BJ (cell line): ENCODE data around the gene DFFA. TPM values are rescaled to one million over a fixed set of nuclear protein-coding genes. Genes with fewer than 3 reads are reported as not detected.

Experiments
- CTCF ChIA-PET: fragments of 350-600 bp; formaldehyde crosslinking; extraction: SDS; loops from one replicate; lab custom pipeline; 2021; ENCODE audit warnings: antibody characterized with exemption, inconsistent platforms; lab: Yijun Ruan, JAX
- POLR2A ChIA-PET: fragments of 300-600 bp; sonication (Branson Sonifier 250); formaldehyde crosslinking; extraction: SDS; loops from one replicate; lab custom pipeline; 2021; ENCODE audit warnings: antibody characterized with exemption; lab: Charles Lee
- DNase-seq: peaks from one replicate; pipeline ENCODE4 v3.0.0-alpha.2; 2011; ENCODE audit warnings: low read depth
- H3K27me3 ChIP-seq: 2 replicates; pipeline ENCODE4 v1.6.0; 2011; ENCODE audit warnings: low read length; ENCODE audit not compliant: control insufficient read depth, insufficient read depth
- H3K36me3 ChIP-seq: 2 replicates; pipeline ENCODE4 v1.5.1; 2011; ENCODE audit warnings: low read length; ENCODE audit not compliant: control insufficient read depth, insufficient read depth
- H3K4me3 ChIP-seq: 2 replicates; pipeline ENCODE4 v1.5.1; 2011; ENCODE audit warnings: low read depth, mild to moderate bottlenecking, control low read depth, low read length
- polyA plus RNA-seq: library from polyadenylated mRNA; depleted of rRNA; stranded (reverse); fragments of >200 nt; gene quantifications from 2 replicates; pipeline ENCODE4 v1.2.3, GENCODE V29; 2011
- TF ChIP-seq, protein P1 (sequence below): IDR thresholded peaks from 2 replicates; pipeline ENCODE4 v1.5.1; 2011; ENCODE audit warnings: low read depth, mild to moderate bottlenecking, control low read depth, inconsistent platforms, low read length, moderate library complexity; ENCODE audit not compliant: insufficient read depth

The DFFA gene
- polyA plus RNA-seq, 1 experiment = 33.8 TPM

DNA sequence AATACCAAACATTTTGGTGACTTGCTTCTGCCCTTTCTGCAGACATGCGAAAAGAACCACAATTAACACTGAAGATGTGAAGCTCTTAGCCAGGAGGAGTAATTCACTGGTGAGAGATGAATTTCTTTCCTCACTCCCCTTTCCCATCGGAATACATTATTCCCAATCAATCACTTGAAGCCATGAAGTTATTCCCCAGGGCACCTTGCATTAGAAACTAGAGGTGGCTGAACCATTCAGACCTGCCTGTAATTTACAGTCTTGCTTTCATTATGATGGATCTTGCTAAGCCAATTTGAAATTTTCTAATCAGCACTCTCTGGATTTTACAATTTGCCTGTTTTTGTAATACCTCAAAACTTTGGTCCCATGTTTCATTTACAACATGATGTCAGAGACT, 32.0 kb downstream of the DFFA start:
- CTCF ChIA-PET = no interaction called here

DNA sequence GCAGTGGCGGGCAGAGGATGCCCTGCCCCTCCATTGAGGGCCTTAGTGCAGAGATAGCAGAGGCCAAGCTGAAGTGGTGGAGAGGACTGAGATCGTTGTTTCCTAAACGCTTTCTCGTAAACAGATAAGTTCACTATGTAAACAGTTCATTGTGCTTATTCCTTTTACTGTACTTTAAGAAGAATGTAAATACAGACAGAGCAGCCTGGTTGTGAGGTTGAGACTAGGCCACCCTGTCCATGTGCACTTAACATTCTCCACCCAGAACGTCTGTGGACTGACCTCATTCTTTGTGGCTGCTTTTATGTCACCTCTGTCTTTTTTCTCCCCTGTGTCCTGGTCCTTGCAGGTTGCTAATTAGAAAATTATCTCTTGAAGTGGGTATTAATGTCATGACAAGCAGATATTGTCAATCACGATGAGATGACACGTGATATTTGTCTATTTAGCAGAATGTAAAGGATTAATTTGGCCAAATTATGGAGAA, 33.6 kb downstream of the DFFA start:
- Histone ChIP-seq H3K36me3 (no peaks in the 10 kb centered on the region), H3K4me3 (no peak overlapping the region), H3K27me3 (no peaks in the 10 kb centered on the region)
- TF ChIP-seq, protein P1, sequence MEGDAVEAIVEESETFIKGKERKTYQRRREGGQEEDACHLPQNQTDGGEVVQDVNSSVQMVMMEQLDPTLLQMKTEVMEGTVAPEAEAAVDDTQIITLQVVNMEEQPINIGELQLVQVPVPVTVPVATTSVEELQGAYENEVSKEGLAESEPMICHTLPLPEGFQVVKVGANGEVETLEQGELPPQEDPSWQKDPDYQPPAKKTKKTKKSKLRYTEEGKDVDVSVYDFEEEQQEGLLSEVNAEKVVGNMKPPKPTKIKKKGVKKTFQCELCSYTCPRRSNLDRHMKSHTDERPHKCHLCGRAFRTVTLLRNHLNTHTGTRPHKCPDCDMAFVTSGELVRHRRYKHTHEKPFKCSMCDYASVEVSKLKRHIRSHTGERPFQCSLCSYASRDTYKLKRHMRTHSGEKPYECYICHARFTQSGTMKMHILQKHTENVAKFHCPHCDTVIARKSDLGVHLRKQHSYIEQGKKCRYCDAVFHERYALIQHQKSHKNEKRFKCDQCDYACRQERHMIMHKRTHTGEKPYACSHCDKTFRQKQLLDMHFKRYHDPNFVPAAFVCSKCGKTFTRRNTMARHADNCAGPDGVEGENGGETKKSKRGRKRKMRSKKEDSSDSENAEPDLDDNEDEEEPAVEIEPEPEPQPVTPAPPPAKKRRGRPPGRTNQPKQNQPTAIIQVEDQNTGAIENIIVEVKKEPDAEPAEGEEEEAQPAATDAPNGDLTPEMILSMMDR = no peak
- ChIA-PET CTCF (interaction anchor here (0.5 kb wide), 1 partner anchor 16 kb away, joined by 3 read pairs; no protein-coding TSS in a partner anchor), POLR2A (no interaction called here)
- no peak for DNase-seq

More for the DNA sequence above, 32.0 kb downstream of the DFFA start:
- no peaks in the 10 kb centered on the region for H3K27me3 ChIP-seq
- DNase-seq = no peak
- TF ChIP-seq, protein P1 = no peak
- POLR2A ChIA-PET = no interaction called here
- H3K4me3 ChIP-seq = no peak overlapping the region
- no peaks in the 10 kb centered on the region for H3K36me3 ChIP-seq

DNA sequence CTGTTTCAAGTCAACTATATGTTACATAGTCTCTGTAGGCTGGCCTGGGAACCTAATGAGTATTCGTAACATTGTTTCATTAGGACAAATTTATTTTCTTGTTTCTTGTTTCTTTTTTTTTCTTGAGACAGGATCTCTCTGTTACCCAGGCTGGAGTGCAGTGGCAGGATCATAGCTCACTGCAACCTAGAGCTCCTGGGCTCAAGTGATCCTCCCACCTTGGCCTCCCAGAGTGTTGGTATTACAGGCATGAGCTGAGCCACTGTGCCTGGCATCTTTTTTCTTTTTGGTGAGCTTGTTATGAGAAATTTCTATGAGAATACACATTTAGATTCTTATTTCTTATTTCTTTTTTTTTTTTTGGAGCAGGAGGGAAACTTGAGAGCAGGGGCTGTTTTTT, 35.3 kb downstream of the DFFA start:
- H3K36me3 ChIP-seq = no peaks in the 10 kb centered on the region
- ChIA-PET POLR2A (interaction anchor here (0.6 kb wide), 1 partner anchor 263 kb away, joined by 3 read pairs; no protein-coding TSS in a partner anchor), CTCF (interaction anchor here (0.7 kb wide), 1 partner anchor 113 kb away, joined by 4 read pairs; no protein-coding TSS in a partner anchor)
- H3K27me3 ChIP-seq = no peaks in the 10 kb centered on the region
- TF ChIP-seq, protein P1 = no peak
- H3K4me3 ChIP-seq = no peak overlapping the region
- DNase-seq = no peak

DNA sequence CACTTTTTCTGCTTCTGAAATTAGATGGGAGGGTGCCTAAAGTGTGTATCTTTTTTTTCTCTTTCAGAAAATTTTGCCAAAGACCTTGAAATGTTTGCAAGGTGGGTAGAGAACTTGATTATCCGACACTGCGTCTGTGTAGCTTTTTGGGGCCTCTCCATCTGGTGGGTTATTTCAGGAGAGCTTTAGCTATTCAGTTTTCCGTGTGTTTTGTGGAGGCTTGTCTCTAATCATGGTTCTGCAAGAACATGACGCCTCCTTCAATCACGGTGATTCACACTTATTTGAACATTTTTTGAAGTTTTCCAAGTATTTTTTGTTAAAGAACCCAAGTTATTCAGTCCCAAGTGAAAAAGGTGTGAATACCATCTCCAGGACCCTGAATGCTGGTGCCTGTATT, 37.7 kb downstream of the DFFA start:
- DNase-seq = no peak
- Histone ChIP-seq H3K27me3 (no peaks in the 10 kb centered on the region), H3K36me3 (no peaks in the 10 kb centered on the region), H3K4me3 (no peak overlapping the region)
- ChIA-PET CTCF (interaction anchor here (9.1 kb wide), 1 partner anchor 58 kb away, joined by 180 read pairs; no protein-coding TSS in a partner anchor), POLR2A (no interaction called here)
- TF ChIP-seq, protein P1 = no peak

DNA sequence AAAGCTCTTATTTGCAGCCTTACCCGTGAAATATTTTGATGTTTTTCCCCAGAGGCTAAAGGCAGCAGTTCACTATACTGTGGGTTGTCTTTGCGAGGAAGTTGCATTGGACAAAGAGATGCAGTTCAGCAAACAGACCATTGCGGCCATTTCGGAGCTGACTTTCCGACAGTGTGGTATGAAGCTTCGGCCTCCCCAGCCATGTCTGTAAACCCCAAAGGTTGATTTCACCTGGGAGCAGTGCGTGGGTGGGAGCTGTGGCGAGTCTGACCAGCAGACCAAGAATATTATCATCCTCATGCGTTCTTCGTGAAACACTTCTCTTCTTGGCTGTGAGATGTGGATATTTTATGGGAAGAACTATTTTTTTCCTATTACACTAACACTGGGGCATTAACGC, 38.5 kb downstream of the DFFA start:
- no peak for DNase-seq
- CTCF ChIA-PET = interaction anchor here (9.1 kb wide), 1 partner anchor 59 kb away, joined by 180 read pairs; no protein-coding TSS in a partner anchor
- TF ChIP-seq, protein P1 = no peak

More for the DNA sequence above, 38.5 kb downstream of the DFFA start:
- Histone ChIP-seq H3K36me3 (no peaks in the 10 kb centered on the region), H3K4me3 (no peak overlapping the region), H3K27me3 (no peaks in the 10 kb centered on the region)
- POLR2A ChIA-PET = no interaction called here
